GM12892 (cell line): ENCODE measurements around the gene SERTAD3.

Experiments used
- POLR2A ChIP-seq: IDR thresholded peaks from 2 replicates; pipeline ENCODE4 v1.6.1; 2011; ENCODE audit warnings: low read depth, low read length, control low read depth
- POLR2AphosphoS5 ChIP-seq: IDR thresholded peaks from 2 replicates; pipeline ENCODE4 v1.6.1; 2011; ENCODE audit warnings: low read depth, low read length, control low read depth

DNA sequence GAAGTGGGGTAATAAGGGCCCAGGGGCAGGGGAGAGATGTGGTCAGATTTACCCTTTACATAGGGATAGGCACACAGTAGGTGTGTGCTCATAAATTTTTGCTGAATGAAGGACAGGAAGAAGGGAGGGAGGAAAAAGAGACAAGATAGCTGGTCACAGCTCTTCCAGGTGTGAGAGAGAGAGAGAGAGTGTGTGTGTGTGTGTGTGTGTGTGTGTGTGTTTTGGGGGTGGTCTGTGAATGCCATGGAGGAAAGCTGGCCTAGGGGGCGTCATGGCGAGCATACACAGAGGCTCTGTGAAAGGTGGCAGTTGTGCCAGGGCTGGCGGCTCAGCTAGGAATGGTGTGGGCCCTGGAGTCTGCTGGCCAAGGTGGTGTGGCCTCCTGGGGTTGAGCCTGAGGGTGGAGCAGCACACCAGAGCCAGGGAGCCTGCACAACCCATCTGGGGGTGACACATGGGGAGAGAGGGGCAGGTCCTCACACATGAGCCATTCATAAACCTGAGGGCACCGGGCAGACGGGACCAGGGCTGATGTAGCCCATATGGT, 25.0 kb downstream of the SERTAD3 start:
- TF ChIP-seq POLR2AphosphoS5 (no peak), POLR2A (no peak)
